IMR-90 (cell line): ENCODE data around the gene S100A2. TPM values are rescaled to one million over a fixed set of nuclear protein-coding genes. Genes with fewer than 3 reads are reported as not detected.

Source experiments
- ATAC-seq: fragments of 200-7000 bp; cut with Tn5 transposase; 2 replicates; pipeline ENCODE4 v1.9.1; 2020; ENCODE audit warnings: low read depth, mild to moderate bottlenecking, moderate library complexity
- BruUV-seq: library from RNA; stranded (reverse); fragments of 400-500 nt; replicated peaks from 2 replicates; lab custom pipeline; 2021; lab: Mats Ljungman, UMichigan
- CTCF ChIA-PET: fragments of 300-600 bp; formaldehyde crosslinking; extraction: SDS; loops from one replicate; lab custom pipeline; 2021; ENCODE audit warnings: antibody characterized with exemption; lab: Yijun Ruan, JAX
- POLR2A ChIA-PET: fragments of 300-600 bp; sonication (Branson Sonifier 250); formaldehyde crosslinking; loops from one replicate; lab custom pipeline; 2022; ENCODE audit warnings: antibody characterized with exemption; ENCODE audit not compliant: unreplicated experiment; lab: Charles Lee
- DNase-seq: peaks from one replicate; pipeline ENCODE4 v3.0.0; 2013
- H2AFZ ChIP-seq: replicated peaks from 2 replicates; pipeline ENCODE3; 2013; ENCODE audit warnings: low read length, mild to moderate bottlenecking; ENCODE audit not compliant: poor library complexity
- H2AK5ac ChIP-seq: 2 replicates; pipeline ENCODE4 v1.6.1; 2013; ENCODE audit warnings: low read depth, low read length, inconsistent platforms
- H2AK9ac ChIP-seq: replicated peaks from 2 replicates; pipeline ENCODE3; 2013; ENCODE audit warnings: mild to moderate bottlenecking, low read depth, low read length, moderate library complexity; ENCODE audit not compliant: poor library complexity
- H2BK120ac ChIP-seq: 2 replicates; pipeline ENCODE4 v1.6.1; 2013; ENCODE audit warnings: low read depth, low read length, inconsistent platforms
- H2BK15ac ChIP-seq: 3 replicates; pipeline ENCODE4 v1.6.1; 2013; ENCODE audit warnings: low read depth, low read length, inconsistent platforms
- H2BK20ac ChIP-seq: 2 replicates; pipeline ENCODE4 v1.6.1; 2013; ENCODE audit warnings: low read depth, mild to moderate bottlenecking, inconsistent platforms, low read length, moderate library complexity
- H2BK5ac ChIP-seq: 2 replicates; pipeline ENCODE4 v1.6.1; 2013; ENCODE audit warnings: mild to moderate bottlenecking, low read depth, low read length, inconsistent platforms; ENCODE audit not compliant: poor library complexity, severe bottlenecking
- H3K14ac ChIP-seq: replicated peaks from 2 replicates; pipeline ENCODE4 v1.6.1; 2013; ENCODE audit warnings: low read depth, low read length, inconsistent platforms
- H3K18ac ChIP-seq: 2 replicates; pipeline ENCODE4 v1.6.1; 2013; ENCODE audit warnings: low read depth, low read length, control low read depth
- H3K23ac ChIP-seq: 2 replicates; pipeline ENCODE4 v1.6.1; 2013; ENCODE audit warnings: low read depth, low read length, inconsistent platforms
- H3K27ac ChIP-seq: 2 replicates; pipeline ENCODE4 v1.5.1; 2013; ENCODE audit warnings: mild to moderate bottlenecking, control low read depth, low read length; ENCODE audit not compliant: insufficient read depth
- H3K27me3 ChIP-seq: 2 replicates; pipeline ENCODE4 v1.6.1; 2013; ENCODE audit warnings: low read length; ENCODE audit not compliant: control insufficient read depth, insufficient read depth
- H3K36me3 ChIP-seq: 2 replicates; pipeline ENCODE4 v1.6.1; 2013; ENCODE audit warnings: low read length, mixed read lengths; ENCODE audit not compliant: control insufficient read depth, insufficient read depth
- H3K4ac ChIP-seq: 2 replicates; pipeline ENCODE4 v1.6.1; 2013; ENCODE audit warnings: low read depth, low read length, inconsistent platforms
- H3K4me1 ChIP-seq: 2 replicates; pipeline ENCODE4 v1.6.1; 2013; ENCODE audit warnings: low read length, mixed read lengths; ENCODE audit not compliant: control insufficient read depth, insufficient read depth
- H3K4me2 ChIP-seq: 2 replicates; pipeline ENCODE4 v1.6.1; 2013; ENCODE audit warnings: low read depth, mild to moderate bottlenecking, control low read depth, low read length, moderate library complexity
- H3K4me3 ChIP-seq: 2 replicates; pipeline ENCODE4 v1.5.1; 2013; ENCODE audit warnings: low read depth, mild to moderate bottlenecking, control low read depth, low read length, moderate library complexity; ENCODE audit not compliant: insufficient read depth
- H3K56ac ChIP-seq: 2 replicates; pipeline ENCODE4 v1.6.1; 2013; ENCODE audit warnings: low read length, inconsistent platforms; ENCODE audit not compliant: insufficient read depth; ENCODE audit errors: extremely low read depth
- H3K79me1 ChIP-seq, 2 experiments: 2 replicates each; pipeline ENCODE4 v1.6.1; 2013; ENCODE audit warnings: low read length in 2 of 2, inconsistent platforms in 1 of 2, low read depth in 1 of 2
- H3K9ac ChIP-seq: 2 replicates; pipeline ENCODE4 v1.6.1; 2013; ENCODE audit warnings: low read depth, low read length, control low read depth
- H3K9me1 ChIP-seq: 2 replicates; pipeline ENCODE4 v1.6.1; 2013; ENCODE audit warnings: low read length, inconsistent platforms; ENCODE audit not compliant: insufficient read depth
- H3K9me3 ChIP-seq: 2 replicates; pipeline ENCODE4 v1.6.1; 2013; ENCODE audit warnings: low read length; ENCODE audit not compliant: control insufficient read depth, insufficient read depth
- H4K20me1 ChIP-seq: 2 replicates; pipeline ENCODE4 v1.6.1; 2013; ENCODE audit warnings: low read length, inconsistent platforms; ENCODE audit not compliant: insufficient read depth
- H4K5ac ChIP-seq: 2 replicates; pipeline ENCODE4 v1.6.1; 2013; ENCODE audit warnings: mild to moderate bottlenecking, low read depth, low read length, control low read depth
- H4K8ac ChIP-seq, 2 experiments: 2 replicates each; pipeline ENCODE4 v1.6.1; 2013; ENCODE audit warnings: low read depth in 2 of 2, low read length in 2 of 2, control low read depth in 1 of 2, inconsistent platforms in 1 of 2
- H4K91ac ChIP-seq: 2 replicates; pipeline ENCODE4 v1.6.1; 2013; ENCODE audit warnings: low read depth, low read length, inconsistent platforms; ENCODE audit not compliant: insufficient read depth
- BHLHE40 ChIP-seq: fragments of 150-350 bp; IDR thresholded peaks from 2 replicates; pipeline ENCODE4 v1.6.1; 2016; ENCODE audit warnings: mild to moderate bottlenecking, low read depth, low read length
- CHD1 ChIP-seq: IDR thresholded peaks from 2 replicates; pipeline ENCODE4 v1.6.1; 2012; ENCODE audit warnings: low read depth, low read length, improper control_type of control experiment
- ELK1 ChIP-seq: fragments of 150-350 bp; IDR thresholded peaks from 2 replicates; pipeline ENCODE4 v1.6.1; 2016; ENCODE audit warnings: low read depth, mild to moderate bottlenecking, low read length, moderate library complexity, borderline replicate concordance
- FOS ChIP-seq: fragments of 150-350 bp; IDR thresholded peaks from 2 replicates; pipeline ENCODE4 v1.6.1; 2016; ENCODE audit warnings: low read depth, low read length
- MAFK ChIP-seq: IDR thresholded peaks from 2 replicates; pipeline ENCODE4 v1.6.1; 2012; ENCODE audit warnings: low read depth, low read length, improper control_type of control experiment
- MAZ ChIP-seq: IDR thresholded peaks from 2 replicates; pipeline ENCODE4 v1.6.1; 2012; ENCODE audit warnings: low read depth, mild to moderate bottlenecking, low read length, improper control_type of control experiment, moderate library complexity, borderline replicate concordance
- MXI1 ChIP-seq: IDR thresholded peaks from 2 replicates; pipeline ENCODE4 v1.6.1; 2012; ENCODE audit warnings: low read depth, mild to moderate bottlenecking, low read length, moderate library complexity, borderline replicate concordance
- POLR2A ChIP-seq: IDR thresholded peaks from 2 replicates; pipeline ENCODE4 v1.6.1; 2012; ENCODE audit warnings: mild to moderate bottlenecking, low read depth, low read length
- RFX5 ChIP-seq: IDR thresholded peaks from 2 replicates; pipeline ENCODE4 v1.8.0; 2012; ENCODE audit warnings: low read depth, mild to moderate bottlenecking, low read length, moderate library complexity
- SMC3 ChIP-seq: fragments of 150-350 bp; IDR thresholded peaks from 2 replicates; pipeline ENCODE4 v1.6.1; 2016; ENCODE audit warnings: low read depth, mild to moderate bottlenecking, antibody characterized with exemption, low read length, moderate library complexity
- USF2 ChIP-seq: fragments of 150-350 bp; IDR thresholded peaks from 2 replicates; pipeline ENCODE4 v1.6.1; 2017; ENCODE audit warnings: mild to moderate bottlenecking, antibody characterized with exemption, low read length, low read depth
- WGBS, 2 experiments: methylation state at CpG; one replicate each; pipeline versions ENCODE4 v1.1.5 to v1.1.7; 2013; ENCODE audit warnings: missing lambda C conversion rate in 2 of 2; ENCODE audit not compliant: insufficient read length in 1 of 2; ENCODE audit errors: extremely low coverage in 2 of 2; 5-methylcytosine and 5-hydroxymethylcytosine counted together
- dilution Hi-C: fragments of 300-500 bp; cut with HindIII; formaldehyde crosslinking; loops from one replicate; pipeline ENCODE4 v1.14.3; 2018; ENCODE audit warnings: low sequenced_read_pairs; ENCODE audit not compliant: unreplicated experiment
- in situ Hi-C: fragments of 300-500 bp; cut with MboI; formaldehyde crosslinking; loops from 3 replicates; pipeline ENCODE4 v1.14.3; 2019; ENCODE audit warnings: low sequenced_read_pairs, inconsistent platforms, mixed read lengths
- intact Hi-C: fragments of 100-400 bp; cut with micrococcal nuclease; formaldehyde crosslinking; loops from 2 replicates; pipeline ENCODE4 v1.10.0; 2022
- polyA plus RNA-seq, 3 experiments: library from polyadenylated mRNA; depleted of rRNA; stranded (reverse); fragments of >200 nt; gene quantifications; 2 replicates each; pipeline ENCODE4 v1.2.3, GENCODE V29; 2012; ENCODE audit warnings: low replicate concordance in 1 of 3
- total RNA-seq: library from RNA; depleted of rRNA; stranded (reverse); fragments of >200 nt; gene quantifications from 2 replicates; pipeline ENCODE4 v1.2.3, GENCODE V29; 2012

Gene S100A2
- total and polyA plus RNA-seq, 2 of the 4 experiments (the other 2 are of a cell fraction) = 3.6 to 7.9 TPM

GRCh38 chr1:153533689-153534201 lies 31.9 kb downstream of the S100A2 start:
- Histone ChIP-seq H3K79me1 (peaks cover 5 to 59% of the 10 kb centered on the region in 2 experiments; a peak in 3 of 4 replicates), H4K8ac (peak overlapping the region; percentile 76 to 81), H2BK5ac (peak overlapping the region; percentile 96), H3K9me3 (no peaks in the 10 kb centered on the region), H3K9me1 (peaks cover 23% of the 10 kb centered on the region), H4K20me1 (peaks cover 18% of the 10 kb centered on the region), H3K4ac (peak overlapping the region; percentile 94), H3K23ac (peak overlapping the region; percentile 99), H2BK20ac (peak overlapping the region; percentile 18; the same call in 1 of the 2 replicates), H3K56ac (peak overlapping the region; percentile 96), H3K36me3 (peaks cover 11% of the 10 kb centered on the region), H4K91ac (peak overlapping the region; percentile 86), H3K4me1 (peaks cover 25% of the 10 kb centered on the region), H3K9ac (peak overlapping the region; percentile 97), H2AFZ (peak overlapping the region; percentile 36), H3K27ac (peak overlapping the region; percentile 91), H4K5ac (peak overlapping the region; percentile 62), H2BK120ac (peak overlapping the region; percentile 64), H3K4me3 (peak overlapping the region; percentile 82), H2BK15ac (0 out of 3 replicates have a peak overlapping the region, but pooled peaks have one; percentile 2), H3K4me2 (peak overlapping the region; percentile 90), H3K27me3 (no peaks in the 10 kb centered on the region), H3K18ac (peak overlapping the region; percentile 43), H2AK9ac (peak overlapping the region; percentile 87), H2AK5ac (peak overlapping the region; percentile 81), H3K14ac (peak overlapping the region; percentile 99)
- ChIA-PET POLR2A (interaction anchor here (1.1 to 3.9 kb wide), 3 partner anchors 33 to 93 kb away, joined by 5 to 34 read pairs (median 28); partner anchors contain the start of genes S100A13 and S100A2), CTCF (interaction anchor here (0.7 to 2.8 kb wide), 10 partner anchors 11 to 110 kb away, joined by 3 to 19 read pairs (median 4); partner anchors contain the start of genes CHTOP and S100A16)
- WGBS, 2 experiments = 29% methylated on average over 7 of the region's 13 CpGs; no CpG with 5 or more reads in 1 of the 2 experiments
- in situ Hi-C loops (loop anchor here (5.0 to 25.0 kb wide), 2 partner anchors 34 to 429 kb away; partner anchors contain the start of genes CREB3L4, CRTC2, S100A2 and SLC39A1), intact Hi-C loops (loop anchor here (1.0 to 5.0 kb wide), 5 partner anchors 22 to 181 kb away; partner anchors contain the start of genes ILF2, S100A1 and S100A13), dilution Hi-C loops (no loop called here)
- TF ChIP-seq MAFK = no peak
- TF ChIP-seq BHLHE40 = peak; percentile 93
- TF ChIP-seq SMC3 = no peak; the same call in 1 of the 2 replicates
- no peak for TF ChIP-seq ELK1
- 0 out of 2 replicates have a peak, but pooled peaks have one; percentile 35 for TF ChIP-seq MXI1
- TF ChIP-seq CHD1 = peak; percentile 29; the same call in 1 of the 2 replicates
- TF ChIP-seq FOS = peak; percentile 93
- peak; percentile 83; the same call in 1 of the 2 replicates for TF ChIP-seq POLR2A
- no peak for TF ChIP-seq RFX5
- TF ChIP-seq MAZ = peak; percentile 71; the same call in 1 of the 2 replicates
- TF ChIP-seq USF2 = peak; percentile 75
- DNase-seq = peak; percentile 93
- BruUV-seq = no TSS peak
- ATAC-seq = peak; percentile 22
